Fibroblast of lung (primary cell): ENCODE data around the gene MKNK1. TPM values are rescaled to one million over a fixed set of nuclear protein-coding genes. Genes with fewer than 3 reads are reported as not detected.

Source experiments
- DNase-seq, 2 donors: peaks; one replicate each; pipeline versions ENCODE4 v3.0.0 to v3.0.0-alpha.2; 2010; ENCODE audit warnings: low read depth in 2 of 2
- H2AFZ ChIP-seq: 2 replicates; pipeline ENCODE4 v1.5.1; 2012; ENCODE audit warnings: low read length, control low read depth, inconsistent platforms
- H3K27ac ChIP-seq: 2 replicates; pipeline ENCODE4 v1.5.1; 2011; ENCODE audit warnings: low read length, control low read depth; ENCODE audit not compliant: insufficient read depth
- H3K27me3 ChIP-seq: 2 replicates; pipeline ENCODE4 v1.5.1; 2011; ENCODE audit warnings: mild to moderate bottlenecking, low read length; ENCODE audit not compliant: control insufficient read depth, insufficient read depth
- H3K36me3 ChIP-seq: 2 replicates; pipeline ENCODE4 v1.5.1; 2011; ENCODE audit warnings: low read length; ENCODE audit not compliant: control insufficient read depth, insufficient read depth
- H3K4me1 ChIP-seq: 2 replicates; pipeline ENCODE4 v1.5.1; 2011; ENCODE audit warnings: low read length; ENCODE audit not compliant: control insufficient read depth, insufficient read depth; ENCODE audit errors: extremely low read depth
- H3K4me2 ChIP-seq: 2 replicates; pipeline ENCODE4 v1.5.1; 2011; ENCODE audit warnings: low read length, control low read depth; ENCODE audit not compliant: insufficient read depth; ENCODE audit errors: extremely low read depth
- H3K4me3 ChIP-seq, 4 experiments: fragments of 200-600 bp in 1 of 4; sonication (generic) in 1 of 4; replicated peaks in 1 of 4; 2 replicates each; pipeline ENCODE4 v1.5.1; 2011 to 2016; ENCODE audit warnings: low read length in 4 of 4, low read depth in 3 of 4, mild to moderate bottlenecking in 3 of 4, control low read depth in 2 of 4, inconsistent platforms in 1 of 4, mixed read lengths in 1 of 4; ENCODE audit not compliant: insufficient read depth in 1 of 4; ENCODE audit errors: control extremely low read depth in 1 of 4
- H3K79me2 ChIP-seq: 2 replicates; pipeline ENCODE4 v1.5.1; 2012; ENCODE audit warnings: mild to moderate bottlenecking, low read length, inconsistent platforms; ENCODE audit not compliant: control insufficient read depth, insufficient read depth
- H3K9ac ChIP-seq: 2 replicates; pipeline ENCODE4 v1.5.1; 2011; ENCODE audit warnings: mild to moderate bottlenecking, low read length, control low read depth; ENCODE audit not compliant: insufficient read depth
- H3K9me3 ChIP-seq: 2 replicates; pipeline ENCODE4 v1.5.1; 2012; ENCODE audit warnings: low read depth, low read length; ENCODE audit not compliant: control insufficient read depth, insufficient read depth
- H4K20me1 ChIP-seq: 2 replicates; pipeline ENCODE4 v1.5.1; 2011; ENCODE audit warnings: low read length; ENCODE audit not compliant: control insufficient read depth, insufficient read depth; ENCODE audit errors: extremely low read depth
- EZH2 ChIP-seq: IDR thresholded peaks from 2 replicates; pipeline ENCODE4 v1.5.1; 2012; ENCODE audit warnings: low read length, control low read depth, mild to moderate bottlenecking; ENCODE audit errors: missing control alignments
- polyA plus RNA-seq, 2 donors: library from polyadenylated mRNA; depleted of rRNA in 1 of 2; stranded (reverse) in 1 of 2; unstranded in 1 of 2; fragments of >200 nt; gene quantifications; 2 replicates each; pipeline ENCODE4 v1.2.1, GENCODE V29; 2011 to 2012; ENCODE audit warnings: missing spikeins in 1 of 2
- total RNA-seq: library from RNA; depleted of rRNA; stranded (reverse); fragments of >200 nt; gene quantifications from 2 replicates; pipeline ENCODE4 v1.2.1, GENCODE V29; 2014
- TF ChIP-seq, protein P1 (sequence below), 2 donors: IDR thresholded peaks in 1 of 2; conservative IDR thresholded peaks in 1 of 2; 1 replicate in 1 of 2; 2 replicates in 1 of 2; pipeline ENCODE4 v1.5.1; 2011 to 2012; ENCODE audit warnings: low read length in 2 of 2, control low read depth in 1 of 2, inconsistent platforms in 1 of 2, low read depth in 1 of 2, mild to moderate bottlenecking in 1 of 2

Gene MKNK1
- total and polyA plus RNA-seq, 2 donors (not counting 1 experiment from before 2014, with no cell fraction given) = 22.3 to 33.1 TPM

DNA sequence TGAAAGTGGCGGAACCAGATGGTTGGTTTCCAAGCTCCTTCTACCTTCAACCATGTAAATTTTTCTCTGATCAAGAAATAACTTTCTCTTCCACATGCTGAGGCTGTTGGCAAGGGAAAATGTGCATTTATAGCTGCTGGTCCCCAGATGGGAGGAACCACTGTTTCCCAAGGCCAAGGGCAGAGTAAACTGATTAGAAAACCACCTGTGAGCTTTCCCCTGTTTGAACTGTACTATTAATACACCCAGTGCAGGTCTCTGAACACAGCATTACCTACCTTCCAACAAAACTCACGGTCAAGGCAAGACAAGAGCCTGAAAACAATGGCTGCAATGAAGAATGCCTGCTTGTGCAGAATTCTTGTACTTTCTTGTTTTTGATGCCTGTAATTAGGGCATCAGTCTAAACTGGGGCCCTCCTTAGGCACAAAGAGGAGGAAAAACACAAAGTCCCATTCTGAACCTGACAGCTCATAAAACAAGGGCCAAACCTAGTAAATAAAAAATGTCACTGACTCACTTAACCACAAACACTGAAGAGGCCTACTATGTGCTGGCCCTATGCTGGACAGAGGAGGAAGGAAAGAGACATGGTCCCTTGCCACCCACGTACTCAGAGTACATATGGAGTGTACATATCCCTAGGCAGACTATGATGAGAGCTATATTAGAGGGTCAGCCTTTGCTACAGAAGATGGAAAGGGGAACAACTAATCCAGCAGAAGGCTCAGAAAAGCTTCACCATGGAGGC is 2.6 kb downstream of the MKNK1 start:
- Histone ChIP-seq H3K79me2 (peaks cover 2% of the 10 kb centered on the region), H4K20me1 (no peaks in the 10 kb centered on the region), H3K9ac (no peak overlapping the region), H2AFZ (no peak overlapping the region), H3K4me2 (no peak overlapping the region), H3K27me3 (no peaks in the 10 kb centered on the region), H3K9me3 (no peaks in the 10 kb centered on the region), H3K27ac (no peak overlapping the region), H3K36me3 (no peaks in the 10 kb centered on the region), H3K4me1 (peaks cover 5% of the 10 kb centered on the region), H3K4me3 (no peak overlapping the region)
- TF ChIP-seq, protein P1, sequence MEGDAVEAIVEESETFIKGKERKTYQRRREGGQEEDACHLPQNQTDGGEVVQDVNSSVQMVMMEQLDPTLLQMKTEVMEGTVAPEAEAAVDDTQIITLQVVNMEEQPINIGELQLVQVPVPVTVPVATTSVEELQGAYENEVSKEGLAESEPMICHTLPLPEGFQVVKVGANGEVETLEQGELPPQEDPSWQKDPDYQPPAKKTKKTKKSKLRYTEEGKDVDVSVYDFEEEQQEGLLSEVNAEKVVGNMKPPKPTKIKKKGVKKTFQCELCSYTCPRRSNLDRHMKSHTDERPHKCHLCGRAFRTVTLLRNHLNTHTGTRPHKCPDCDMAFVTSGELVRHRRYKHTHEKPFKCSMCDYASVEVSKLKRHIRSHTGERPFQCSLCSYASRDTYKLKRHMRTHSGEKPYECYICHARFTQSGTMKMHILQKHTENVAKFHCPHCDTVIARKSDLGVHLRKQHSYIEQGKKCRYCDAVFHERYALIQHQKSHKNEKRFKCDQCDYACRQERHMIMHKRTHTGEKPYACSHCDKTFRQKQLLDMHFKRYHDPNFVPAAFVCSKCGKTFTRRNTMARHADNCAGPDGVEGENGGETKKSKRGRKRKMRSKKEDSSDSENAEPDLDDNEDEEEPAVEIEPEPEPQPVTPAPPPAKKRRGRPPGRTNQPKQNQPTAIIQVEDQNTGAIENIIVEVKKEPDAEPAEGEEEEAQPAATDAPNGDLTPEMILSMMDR (conservative IDR thresholded peaks at IDR 0.05 in 1 of 2, IDR thresholded peaks at IDR 0.05 in 1 of 2; ENCODE audit: low read depth in 1 of 2, low read length in 2 of 2) = no peak
- TF ChIP-seq EZH2 = no peak
- DNase-seq = no peak

DNA sequence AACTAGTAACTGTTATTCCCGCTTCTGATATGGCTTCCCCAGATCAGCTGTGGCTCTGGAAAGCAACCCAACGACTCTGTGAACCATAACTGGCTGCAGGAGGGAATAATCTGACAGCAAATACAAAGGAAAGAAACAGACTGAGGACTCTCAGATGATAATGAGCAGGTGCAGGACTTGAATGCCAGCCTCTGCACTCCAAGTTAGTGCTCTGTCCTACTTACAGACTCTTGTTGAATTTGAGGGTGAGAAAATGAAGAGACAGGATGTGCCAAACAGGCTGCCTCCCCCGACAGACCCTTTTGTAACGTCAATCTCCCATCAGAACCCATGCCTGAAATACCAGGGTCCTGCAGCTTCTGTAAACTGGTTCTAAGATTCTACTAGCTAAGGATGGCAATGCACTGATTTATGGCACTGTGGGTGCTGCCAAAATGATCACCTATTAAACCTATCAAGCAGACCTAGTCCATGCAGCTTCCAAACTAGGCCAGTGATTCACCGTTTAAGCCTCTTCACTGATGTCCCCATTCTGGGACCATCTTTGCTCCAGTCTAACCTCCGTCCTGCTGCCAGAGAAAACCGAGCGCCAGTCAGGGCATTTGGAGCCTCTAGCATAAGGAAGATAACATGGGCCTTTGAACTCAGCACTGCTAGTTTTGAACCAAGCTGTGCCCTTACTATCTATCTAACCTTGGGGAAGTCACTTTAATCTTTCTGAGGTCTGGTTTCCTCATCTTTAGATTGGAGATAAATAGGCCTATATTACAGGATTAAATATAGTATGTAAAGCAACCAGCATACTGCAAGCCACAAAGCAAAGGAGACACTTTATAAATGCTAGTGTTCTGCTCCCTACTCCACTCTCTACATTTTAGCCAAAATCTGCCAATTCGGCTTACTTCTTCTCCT is 4.8 kb downstream of the MKNK1 start:
- no peak overlapping the region for H3K9ac ChIP-seq
- H3K27me3 ChIP-seq = no peaks in the 10 kb centered on the region
- H3K36me3 ChIP-seq = no peaks in the 10 kb centered on the region
- peaks cover 5% of the 10 kb centered on the region for H3K4me1 ChIP-seq
- no peaks in the 10 kb centered on the region for H4K20me1 ChIP-seq
- no peaks in the 10 kb centered on the region for H3K9me3 ChIP-seq
- no peak for TF ChIP-seq EZH2
- TF ChIP-seq, protein P1 (conservative IDR thresholded peaks at IDR 0.05 in 1 of 2, IDR thresholded peaks at IDR 0.05 in 1 of 2; ENCODE audit: low read depth in 1 of 2, low read length in 2 of 2) = no peak
- H3K4me2 ChIP-seq = no peak overlapping the region
- no peak overlapping the region for H3K4me3 ChIP-seq
- H3K27ac ChIP-seq = no peak overlapping the region
- H2AFZ ChIP-seq = no peak overlapping the region
- DNase-seq = no peak
- H3K79me2 ChIP-seq = peaks cover 2% of the 10 kb centered on the region

DNA sequence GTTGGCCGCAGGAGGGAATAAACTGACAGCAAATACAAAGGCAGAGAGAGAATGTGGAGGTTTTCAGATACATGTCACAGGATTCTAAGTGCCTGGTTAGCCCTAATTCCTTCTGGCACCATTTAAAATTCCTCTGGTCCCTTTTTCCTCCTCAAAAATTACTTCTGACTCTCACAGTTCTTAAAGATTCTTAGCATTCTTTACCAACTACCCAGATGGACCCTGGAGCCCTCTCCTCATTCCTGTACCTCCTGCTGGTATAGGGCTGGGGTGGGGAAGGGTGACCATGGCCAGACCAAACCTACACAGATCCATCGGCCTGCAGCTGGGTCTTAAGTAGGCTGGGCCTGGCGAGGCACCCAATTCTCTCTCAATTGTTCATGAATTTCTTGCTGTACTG is 7.2 kb downstream of the MKNK1 start:
- H3K79me2 ChIP-seq = no peaks in the 10 kb centered on the region

More for the DNA sequence above, 7.2 kb downstream of the MKNK1 start:
- peaks cover 2% of the 10 kb centered on the region for H3K4me1 ChIP-seq
- no peak overlapping the region for H3K4me3 ChIP-seq
- no peak overlapping the region for H2AFZ ChIP-seq
- no peaks in the 10 kb centered on the region for H4K20me1 ChIP-seq
- H3K27ac ChIP-seq = no peak overlapping the region
- H3K9ac ChIP-seq = no peak overlapping the region
- DNase-seq = no peak
- H3K9me3 ChIP-seq = no peaks in the 10 kb centered on the region
- no peak overlapping the region for H3K4me2 ChIP-seq
- TF ChIP-seq EZH2 = no peak
- TF ChIP-seq, protein P1 (conservative IDR thresholded peaks at IDR 0.05 in 1 of 2, IDR thresholded peaks at IDR 0.05 in 1 of 2; ENCODE audit: low read depth in 1 of 2, low read length in 2 of 2) = no peak
- H3K27me3 ChIP-seq = no peaks in the 10 kb centered on the region
- H3K36me3 ChIP-seq = no peaks in the 10 kb centered on the region
